ENCODE data around the gene OPRL1. TPM values are rescaled to one million over a fixed set of nuclear protein-coding genes. Genes with fewer than 3 reads are reported as not detected.

The OPRL1 gene
- total RNA-seq, 1 experiment from 2014 or later = 3.9 TPM

DNA sequence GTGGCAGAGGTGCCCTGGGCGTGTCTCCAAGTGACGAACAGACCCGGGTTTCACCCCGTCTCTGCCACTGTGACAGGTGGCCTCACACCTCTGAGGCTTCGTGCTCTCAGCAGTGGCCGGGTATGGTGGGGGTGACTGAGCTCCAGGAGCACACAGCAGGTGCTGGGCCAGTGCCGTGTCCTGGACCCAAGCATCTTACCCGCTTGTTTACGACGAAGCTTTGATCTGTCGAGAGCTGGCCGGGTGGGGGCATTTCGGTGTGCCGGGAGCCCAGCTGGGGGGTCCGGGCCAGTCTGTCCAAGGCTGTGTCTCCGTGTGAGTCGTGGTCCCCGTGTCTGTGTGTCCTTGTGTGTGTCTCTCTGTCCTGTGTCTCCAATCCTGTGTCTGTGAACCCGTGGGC, 11.5 kb downstream of the OPRL1 start:
- TF ChIP-seq POLR2AphosphoS5 (IDR thresholded peaks at IDR 0.05; ENCODE audit: low read depth, low read length) = no peak
- no peak for TF ChIP-seq TCF7L2 (IDR thresholded peaks at IDR 0.05; ENCODE audit: low read depth, low read length)
- TF ChIP-seq, protein P1, sequence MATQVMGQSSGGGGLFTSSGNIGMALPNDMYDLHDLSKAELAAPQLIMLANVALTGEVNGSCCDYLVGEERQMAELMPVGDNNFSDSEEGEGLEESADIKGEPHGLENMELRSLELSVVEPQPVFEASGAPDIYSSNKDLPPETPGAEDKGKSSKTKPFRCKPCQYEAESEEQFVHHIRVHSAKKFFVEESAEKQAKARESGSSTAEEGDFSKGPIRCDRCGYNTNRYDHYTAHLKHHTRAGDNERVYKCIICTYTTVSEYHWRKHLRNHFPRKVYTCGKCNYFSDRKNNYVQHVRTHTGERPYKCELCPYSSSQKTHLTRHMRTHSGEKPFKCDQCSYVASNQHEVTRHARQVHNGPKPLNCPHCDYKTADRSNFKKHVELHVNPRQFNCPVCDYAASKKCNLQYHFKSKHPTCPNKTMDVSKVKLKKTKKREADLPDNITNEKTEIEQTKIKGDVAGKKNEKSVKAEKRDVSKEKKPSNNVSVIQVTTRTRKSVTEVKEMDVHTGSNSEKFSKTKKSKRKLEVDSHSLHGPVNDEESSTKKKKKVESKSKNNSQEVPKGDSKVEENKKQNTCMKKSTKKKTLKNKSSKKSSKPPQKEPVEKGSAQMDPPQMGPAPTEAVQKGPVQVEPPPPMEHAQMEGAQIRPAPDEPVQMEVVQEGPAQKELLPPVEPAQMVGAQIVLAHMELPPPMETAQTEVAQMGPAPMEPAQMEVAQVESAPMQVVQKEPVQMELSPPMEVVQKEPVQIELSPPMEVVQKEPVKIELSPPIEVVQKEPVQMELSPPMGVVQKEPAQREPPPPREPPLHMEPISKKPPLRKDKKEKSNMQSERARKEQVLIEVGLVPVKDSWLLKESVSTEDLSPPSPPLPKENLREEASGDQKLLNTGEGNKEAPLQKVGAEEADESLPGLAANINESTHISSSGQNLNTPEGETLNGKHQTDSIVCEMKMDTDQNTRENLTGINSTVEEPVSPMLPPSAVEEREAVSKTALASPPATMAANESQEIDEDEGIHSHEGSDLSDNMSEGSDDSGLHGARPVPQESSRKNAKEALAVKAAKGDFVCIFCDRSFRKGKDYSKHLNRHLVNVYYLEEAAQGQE (IDR thresholded peaks at IDR 0.05; ENCODE audit: insufficient read depth in 1 of 2, low read depth in 2 of 2, low read length in 1 of 2) = no peak
- no peak for TF ChIP-seq SIN3A (IDR thresholded peaks at IDR 0.05; ENCODE audit: borderline replicate concordance, insufficient read depth, low read depth, low read length)
- no TSS peak for BruUV-seq (replicated peaks)
- Histone ChIP-seq H3K27ac (ENCODE audit: low read length) (no peak overlapping the region), H3K4me1 (ENCODE audit: control insufficient read depth, insufficient read depth, low read length) (no peaks in the 10 kb centered on the region), H3K36me3 (ENCODE audit: control insufficient read depth, insufficient read depth, low read length) (no peaks in the 10 kb centered on the region), H3K4me3 (ENCODE audit: low read depth in 2 of 2, low read length in 2 of 2) (no peak overlapping the region), H3K9me3 (ENCODE audit: control insufficient read depth, insufficient read depth, low read depth, low read length) (no peaks in the 10 kb centered on the region), H3K27me3 (ENCODE audit: control insufficient read depth, insufficient read depth, low read length) (no peaks in the 10 kb centered on the region)
- no peak for ATAC-seq
- in situ Hi-C loops (cut with HindIII; ENCODE audit: low pct_unique_long_range_greater_than_20kb, low sequenced_read_pairs) (no loop called here), intact Hi-C loops (cut with micrococcal nuclease; ENCODE audit: unreplicated experiment) (no loop called here)
- no peak for DNase-seq (ENCODE audit: low read depth, low spot score)
- CTCF ChIA-PET = no interaction called here
- POLR2A ChIA-PET = interaction anchor here (0.7 kb wide), 1 partner anchor 10 kb away, joined by 3 read pairs; no protein-coding TSS in a partner anchor

DNA sequence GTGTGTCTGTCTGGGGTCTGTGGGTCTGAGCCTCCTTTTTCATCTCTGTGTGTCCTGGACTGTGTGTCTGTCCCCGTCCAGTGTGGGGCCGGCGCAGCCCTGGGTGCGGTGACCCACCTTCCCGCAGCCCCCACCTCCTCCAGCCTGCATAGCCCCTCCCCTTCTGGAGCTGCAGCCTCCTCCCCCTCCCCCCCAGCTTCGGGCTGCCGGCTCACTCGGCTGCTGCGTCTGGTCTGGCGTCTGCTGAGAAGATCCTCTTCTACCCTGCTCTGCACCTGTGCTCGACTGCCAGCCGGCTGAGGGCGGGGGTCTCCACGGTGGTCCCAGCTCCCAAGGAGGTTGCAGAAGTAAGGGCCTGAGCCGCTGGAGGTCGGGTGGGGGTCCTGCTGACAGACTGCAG, 11.9 kb downstream of the OPRL1 start:
- no peaks in the 10 kb centered on the region for H3K9me3 ChIP-seq (ENCODE audit: control insufficient read depth, insufficient read depth, low read depth, low read length)
- TF ChIP-seq POLR2AphosphoS5 (IDR thresholded peaks at IDR 0.05; ENCODE audit: low read depth, low read length) (no peak), SIN3A (IDR thresholded peaks at IDR 0.05; ENCODE audit: borderline replicate concordance, insufficient read depth, low read depth, low read length) (no peak), TCF7L2 (IDR thresholded peaks at IDR 0.05; ENCODE audit: low read depth, low read length) (no peak)
- TF ChIP-seq, protein P1 (IDR thresholded peaks at IDR 0.05; ENCODE audit: insufficient read depth in 1 of 2, low read depth in 2 of 2, low read length in 1 of 2) = no peak
- TF ChIP-seq, protein P2, sequence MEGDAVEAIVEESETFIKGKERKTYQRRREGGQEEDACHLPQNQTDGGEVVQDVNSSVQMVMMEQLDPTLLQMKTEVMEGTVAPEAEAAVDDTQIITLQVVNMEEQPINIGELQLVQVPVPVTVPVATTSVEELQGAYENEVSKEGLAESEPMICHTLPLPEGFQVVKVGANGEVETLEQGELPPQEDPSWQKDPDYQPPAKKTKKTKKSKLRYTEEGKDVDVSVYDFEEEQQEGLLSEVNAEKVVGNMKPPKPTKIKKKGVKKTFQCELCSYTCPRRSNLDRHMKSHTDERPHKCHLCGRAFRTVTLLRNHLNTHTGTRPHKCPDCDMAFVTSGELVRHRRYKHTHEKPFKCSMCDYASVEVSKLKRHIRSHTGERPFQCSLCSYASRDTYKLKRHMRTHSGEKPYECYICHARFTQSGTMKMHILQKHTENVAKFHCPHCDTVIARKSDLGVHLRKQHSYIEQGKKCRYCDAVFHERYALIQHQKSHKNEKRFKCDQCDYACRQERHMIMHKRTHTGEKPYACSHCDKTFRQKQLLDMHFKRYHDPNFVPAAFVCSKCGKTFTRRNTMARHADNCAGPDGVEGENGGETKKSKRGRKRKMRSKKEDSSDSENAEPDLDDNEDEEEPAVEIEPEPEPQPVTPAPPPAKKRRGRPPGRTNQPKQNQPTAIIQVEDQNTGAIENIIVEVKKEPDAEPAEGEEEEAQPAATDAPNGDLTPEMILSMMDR (IDR thresholded peaks at IDR 0.05) = no peak
- intact Hi-C loops (cut with micrococcal nuclease; ENCODE audit: unreplicated experiment) (no loop called here), in situ Hi-C loops (cut with HindIII; ENCODE audit: low pct_unique_long_range_greater_than_20kb, low sequenced_read_pairs) (no loop called here)
- H3K27me3 ChIP-seq (ENCODE audit: control insufficient read depth, insufficient read depth, low read length) = no peaks in the 10 kb centered on the region
- DNase-seq (ENCODE audit: low read depth, low spot score) = no peak
- CTCF ChIA-PET = interaction anchor here (0.6 kb wide), 1 partner anchor 24 kb away, joined by 3 read pairs; no protein-coding TSS in a partner anchor
- H3K27ac ChIP-seq (ENCODE audit: low read length) = no peak overlapping the region
- no TSS peak for BruUV-seq (replicated peaks)
- POLR2A ChIA-PET = interaction anchor here (0.7 kb wide), 1 partner anchor 10 kb away, joined by 3 read pairs; no protein-coding TSS in a partner anchor
- ATAC-seq = peak; percentile 39; the same call in 1 of the 2 replicates
- H3K4me3 ChIP-seq (ENCODE audit: low read depth in 2 of 2, low read length in 2 of 2) = no peak overlapping the region
- H3K4me1 ChIP-seq (ENCODE audit: control insufficient read depth, insufficient read depth, low read length) = no peaks in the 10 kb centered on the region
- no peaks in the 10 kb centered on the region for H3K36me3 ChIP-seq (ENCODE audit: control insufficient read depth, insufficient read depth, low read length)

Measured in Panc1 (cell line).